HL-60 (cell line): ENCODE results near the gene KCNMA1.

Experiments
- DNase-seq, 2 experiments: peaks; one replicate each; pipeline ENCODE4 v3.0.0-alpha.2; 2010 to 2020; ENCODE audit warnings: low read depth in 1 of 2, low spot score in 1 of 2
- H3K27ac ChIP-seq: fragments of 250-450 bp; sonication (Bioruptor Pico); replicated peaks from 2 replicates; pipeline ENCODE4 v1.5.1; 2020; ENCODE audit warnings: mild to moderate bottlenecking, moderate library complexity
- H3K27me3 ChIP-seq: fragments of 250-450 bp; sonication (Bioruptor Pico); 2 replicates; pipeline ENCODE4 v1.5.1; 2021; ENCODE audit warnings: mild to moderate bottlenecking, moderate library complexity; ENCODE audit not compliant: insufficient read depth, poor library complexity, severe bottlenecking
- H3K4me3 ChIP-seq: replicated peaks from 2 replicates; pipeline ENCODE4 v1.5.1; 2011; ENCODE audit warnings: mild to moderate bottlenecking, control low read depth, low read length; ENCODE audit not compliant: insufficient read depth
- CTCF ChIP-seq: IDR thresholded peaks from one replicate; pipeline ENCODE4 v1.5.1; 2011; ENCODE audit warnings: low read length, control low read depth, inconsistent platforms; ENCODE audit not compliant: insufficient read depth
- GABPA ChIP-seq: IDR thresholded peaks from 2 replicates; pipeline ENCODE4 v1.6.1; 2012; ENCODE audit warnings: low read depth
- POLR2AphosphoS5 ChIP-seq: IDR thresholded peaks from 2 replicates; pipeline ENCODE4 v1.6.1; 2012; ENCODE audit warnings: low read depth
- REST ChIP-seq: IDR thresholded peaks from 2 replicates; pipeline ENCODE4 v1.6.1; 2012; ENCODE audit warnings: low read depth; ENCODE audit not compliant: insufficient replicate concordance
- SPI1 ChIP-seq: IDR thresholded peaks from 2 replicates; pipeline ENCODE4 v1.6.1; 2012; ENCODE audit warnings: low read depth, mild to moderate bottlenecking, borderline replicate concordance

Gene KCNMA1

GRCh38 chr10:76881477-76882220 is 756.0 kb downstream of the KCNMA1 start:
- Histone ChIP-seq H3K27me3 (peaks cover 3% of the 10 kb centered on the region), H3K4me3 (no peak overlapping the region), H3K27ac (no peak overlapping the region)
- TF ChIP-seq POLR2AphosphoS5 (no peak), GABPA (no peak), REST (no peak), CTCF (no peak), SPI1 (no peak)
- DNase-seq = no peak

- no peak for DNase-seq
- Histone ChIP-seq H3K27me3 (peaks cover 3% of the 10 kb centered on the region), H3K27ac (no peak overlapping the region), H3K4me3 (no peak overlapping the region)
- TF ChIP-seq CTCF (no peak), REST (no peak), GABPA (no peak), SPI1 (no peak), POLR2AphosphoS5 (no peak)
Observed at GRCh38 chr10:76880931-76881330, 756.7 kb downstream of the KCNMA1 start.

GRCh38 chr10:76879116-76879913 is 758.3 kb downstream of the KCNMA1 start:
- Histone ChIP-seq H3K27me3 (peaks cover 3% of the 10 kb centered on the region), H3K4me3 (no peak overlapping the region), H3K27ac (no peak overlapping the region)
- no peak for DNase-seq
- TF ChIP-seq CTCF (no peak), POLR2AphosphoS5 (no peak), REST (no peak), GABPA (no peak), SPI1 (no peak)
